Esophagus muscularis mucosa (tissue), 3 donors: ENCODE results near the gene KCNK2.

Experiments used
- POLR2AphosphoS5 ChIP-seq, 2 donors: sonication (generic); formaldehyde crosslinking; IDR thresholded peaks; one replicate each; pipeline ENCODE4 v1.6.1; 2017; ENCODE audit warnings: antibody characterized with exemption in 2 of 2
- TF ChIP-seq, protein P1 (sequence below), 3 experiments: fragments of 200-600 bp in 2 of 3; fragments of 450-650 bp in 1 of 3; sonication (generic) in 2 of 3; IDR thresholded peaks; one replicate each; pipeline ENCODE4 v1.5.1; 2017 to 2019; ENCODE audit warnings: antibody characterized with exemption in 3 of 3, mild to moderate bottlenecking in 2 of 3, moderate library complexity in 1 of 3

DNA sequence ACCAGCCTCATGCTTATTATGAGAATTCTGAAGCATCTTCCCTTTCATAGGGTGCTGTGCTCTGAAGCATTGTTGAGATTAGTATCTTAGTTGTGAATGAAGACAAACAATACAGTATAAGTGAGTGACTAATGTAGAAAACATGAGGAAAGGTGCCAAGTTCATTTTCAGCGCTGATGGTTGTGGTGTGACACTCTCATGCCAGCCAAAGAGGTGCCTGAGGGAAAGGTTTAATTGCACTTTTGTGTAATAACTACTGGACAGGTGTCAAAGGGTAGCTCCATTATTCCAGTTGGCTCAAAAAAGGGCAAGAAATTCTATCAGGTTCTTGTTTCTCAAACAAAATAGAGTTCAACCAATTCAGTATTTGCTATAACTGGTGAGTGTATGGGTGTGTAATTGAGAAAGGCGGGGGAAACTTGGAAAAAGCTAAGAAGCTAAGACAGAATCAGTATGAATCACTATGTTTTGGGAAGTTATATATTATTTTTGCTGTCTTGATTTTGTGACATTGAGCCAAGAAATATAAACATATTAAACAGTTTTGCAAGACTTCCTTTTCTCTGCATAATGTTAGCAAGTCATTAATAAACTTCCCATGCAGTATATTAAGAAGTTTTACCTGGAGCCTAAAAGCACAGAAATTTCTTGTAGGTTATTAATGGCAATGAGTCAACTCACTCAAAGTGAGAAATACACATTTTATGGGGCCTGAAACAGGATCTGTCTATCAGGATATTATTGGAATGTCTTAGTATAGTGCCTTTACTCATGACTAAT, 31.8 kb downstream of the KCNK2 start:
- TF ChIP-seq, protein P1, sequence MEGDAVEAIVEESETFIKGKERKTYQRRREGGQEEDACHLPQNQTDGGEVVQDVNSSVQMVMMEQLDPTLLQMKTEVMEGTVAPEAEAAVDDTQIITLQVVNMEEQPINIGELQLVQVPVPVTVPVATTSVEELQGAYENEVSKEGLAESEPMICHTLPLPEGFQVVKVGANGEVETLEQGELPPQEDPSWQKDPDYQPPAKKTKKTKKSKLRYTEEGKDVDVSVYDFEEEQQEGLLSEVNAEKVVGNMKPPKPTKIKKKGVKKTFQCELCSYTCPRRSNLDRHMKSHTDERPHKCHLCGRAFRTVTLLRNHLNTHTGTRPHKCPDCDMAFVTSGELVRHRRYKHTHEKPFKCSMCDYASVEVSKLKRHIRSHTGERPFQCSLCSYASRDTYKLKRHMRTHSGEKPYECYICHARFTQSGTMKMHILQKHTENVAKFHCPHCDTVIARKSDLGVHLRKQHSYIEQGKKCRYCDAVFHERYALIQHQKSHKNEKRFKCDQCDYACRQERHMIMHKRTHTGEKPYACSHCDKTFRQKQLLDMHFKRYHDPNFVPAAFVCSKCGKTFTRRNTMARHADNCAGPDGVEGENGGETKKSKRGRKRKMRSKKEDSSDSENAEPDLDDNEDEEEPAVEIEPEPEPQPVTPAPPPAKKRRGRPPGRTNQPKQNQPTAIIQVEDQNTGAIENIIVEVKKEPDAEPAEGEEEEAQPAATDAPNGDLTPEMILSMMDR (IDR thresholded peaks at IDR 0.05) = no peak
- no peak for TF ChIP-seq POLR2AphosphoS5 (IDR thresholded peaks at IDR 0.05)
